ENCODE measurements around the gene FNDC10.
"Not testable (repeated sequence)": the region's sequence is repeated elsewhere in the genome, so short reads cannot be mapped to it uniquely, and the experiment has no call there.

Gene FNDC10

GRCh38 chr1:1598720-1599029 is 1.3 kb downstream of the FNDC10 start:
- no peak for DNase-seq

GRCh38 chr1:1598051-1598719 is 1.8 kb downstream of the FNDC10 start:
- DNase-seq = no peak

GRCh38 chr1:1597275-1597930 is 2.5 kb downstream of the FNDC10 start:
- no peak for DNase-seq

- DNase-seq = no peak
These were observed 3.3 kb downstream of the FNDC10 start for GRCh38 chr1:1596493-1597274.

- DNase-seq = not testable (repeated sequence)
These were observed 4.6 kb downstream of the FNDC10 start for GRCh38 chr1:1595341-1595740.

- DNase-seq = no peak
These were observed 5.2 kb downstream of the FNDC10 start for GRCh38 chr1:1594602-1595260.

GRCh38 chr1:1593834-1594601 is 5.9 kb downstream of the FNDC10 start:
- no peak for DNase-seq

GRCh38 chr1:1591452-1591851 is 8.5 kb downstream of the FNDC10 start:
- DNase-seq = no peak

GRCh38 chr1:1583347-1584010 is 16.5 kb downstream of the FNDC10 start:
- no peak for DNase-seq

GRCh38 chr1:1582585-1583346 is 17.2 kb downstream of the FNDC10 start:
- DNase-seq = no peak

- DNase-seq = no peak
These were observed 21.5 kb downstream of the FNDC10 start for GRCh38 chr1:1578371-1578940.

- no peak for DNase-seq
These were observed 22.4 kb downstream of the FNDC10 start for GRCh38 chr1:1577367-1578011.

- peak; percentile 93 for DNase-seq
These were observed 25.0 kb downstream of the FNDC10 start, which contains the start of gene SSU72 for GRCh38 chr1:1574721-1575537. SSU72 (minus strand) TSS chr1:1574863; CDS start chr1:1574557, 306 bp downstream.

GRCh38 chr1:1573843-1574720 is 25.9 kb downstream of the FNDC10 start:
- DNase-seq = peak; percentile 81

GRCh38 chr1:1569341-1569740 is 30.6 kb downstream of the FNDC10 start:
- no peak for DNase-seq

GRCh38 chr1:1567891-1568291 is 32.0 kb downstream of the FNDC10 start:
- DNase-seq = no peak

- DNase-seq = no peak
These were observed 32.6 kb downstream of the FNDC10 start for GRCh38 chr1:1567152-1567875.

GRCh38 chr1:1565340-1565739 is 34.6 kb downstream of the FNDC10 start:
- DNase-seq = no peak

Data from CD4-positive, alpha-beta T cell treated with Interleukin-10 for 1 hour (primary cell).